HG02852 (cell line): ENCODE results near the gene TAS2R38.
"Not testable (repeated sequence)": the region's sequence is repeated elsewhere in the genome, so short reads cannot be mapped to it uniquely, and the experiment has no call there.

Source experiments
- ATAC-seq: cut with Tn5 transposase; IDR thresholded peaks from one replicate; pipeline ENCODE4 v1.9.1; 2021; ENCODE audit warnings: mild to moderate bottlenecking, moderate library complexity; ENCODE audit not compliant: unreplicated experiment

Gene TAS2R38

DNA sequence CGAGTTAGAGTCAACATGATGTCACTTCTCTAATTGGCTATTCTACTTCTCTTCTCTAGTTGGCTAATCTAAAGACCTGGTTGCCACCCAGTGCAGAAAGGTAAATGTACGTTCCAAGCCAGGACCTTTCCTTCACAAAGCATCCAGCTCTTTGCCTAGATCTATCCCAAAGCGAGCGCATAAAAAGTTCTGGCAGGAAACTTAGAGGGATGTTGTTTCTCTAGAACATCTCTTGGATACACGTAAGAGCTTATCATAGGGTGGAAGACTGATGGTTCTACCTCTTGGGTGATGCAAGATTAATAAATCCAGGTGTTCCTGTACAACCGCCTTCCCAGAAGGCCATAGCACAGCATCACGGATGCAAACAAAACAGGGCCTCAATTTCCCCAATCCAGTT lies at the start of gene TAS2R38:
TSS of gene TAS2R38 (minus strand) at position 101 of the 400 bp plus-strand sequence. CDS start at position 17, 84 bp downstream.
- ATAC-seq = no peak

DNA sequence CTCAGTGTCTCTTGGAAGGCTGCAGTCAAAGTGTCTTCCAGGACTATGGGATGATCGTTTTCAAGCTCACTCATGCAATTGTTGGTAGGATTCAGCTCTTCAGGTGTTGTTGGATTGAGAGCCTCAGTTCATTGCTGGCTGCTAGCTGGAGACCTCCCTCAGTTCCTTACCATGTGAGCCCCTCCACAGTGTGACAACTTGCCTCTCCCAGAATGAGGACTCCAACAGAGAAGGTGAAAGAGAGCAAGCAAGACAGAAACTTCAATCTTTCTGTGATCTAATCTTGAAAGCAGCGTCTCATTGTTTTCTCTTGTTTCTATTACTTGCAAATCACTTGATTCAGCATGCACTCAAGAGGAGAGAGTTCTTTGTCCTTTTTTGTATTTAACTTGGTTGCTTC lies 44.6 kb upstream of the TAS2R38 start:
- no peak for ATAC-seq

DNA sequence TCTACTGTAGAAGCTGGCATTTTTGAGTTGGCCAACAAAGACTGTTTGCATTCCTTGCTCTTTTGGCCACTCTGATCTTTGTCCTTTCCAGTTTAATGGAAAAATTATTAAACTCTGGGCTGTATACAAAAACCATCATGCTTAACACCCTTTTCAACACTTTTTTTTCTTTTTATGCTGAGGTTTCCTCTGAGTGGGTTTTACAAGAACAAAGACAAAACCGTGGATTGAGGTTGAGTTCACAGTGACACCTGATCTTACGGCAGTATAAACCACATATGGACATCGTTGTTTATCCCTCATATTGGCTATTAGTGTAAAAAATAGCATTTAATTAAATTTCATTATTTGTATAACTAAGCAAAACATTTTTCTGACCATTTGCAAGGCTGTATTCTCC lies 43.9 kb upstream of the TAS2R38 start:
- no peak for ATAC-seq

DNA sequence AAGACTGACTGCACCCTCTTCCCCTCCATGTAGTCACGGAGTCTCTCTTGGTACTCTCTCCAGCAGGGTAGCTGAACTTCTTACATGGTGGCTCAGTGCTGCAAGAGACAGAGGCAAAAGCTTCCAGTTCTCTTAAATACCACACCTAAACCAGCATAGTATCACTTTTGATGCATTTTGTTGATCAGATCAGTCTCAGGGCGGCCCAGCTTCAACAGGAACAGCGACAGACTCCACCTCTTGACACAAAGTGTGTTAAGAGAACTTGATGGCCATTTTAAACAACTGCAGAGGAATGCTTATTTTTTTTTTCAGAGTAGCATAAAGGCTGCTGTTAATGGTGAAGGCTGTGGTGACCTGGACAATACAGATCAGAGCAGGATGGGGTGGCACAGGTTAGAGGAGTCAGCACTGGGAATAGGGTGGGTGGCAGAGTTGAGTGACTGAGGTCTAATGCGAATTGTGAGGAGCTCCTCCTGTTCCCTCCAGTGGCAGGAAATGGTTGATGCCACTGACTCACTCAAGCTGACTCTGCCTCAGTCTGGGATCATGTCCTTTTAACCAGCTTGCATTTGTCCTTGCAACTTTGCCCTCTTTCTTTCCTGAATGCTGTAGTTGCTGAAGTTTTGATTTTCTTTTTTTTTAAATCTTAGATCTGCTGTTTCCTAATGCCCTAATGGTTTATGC lies 39.4 kb upstream of the TAS2R38 start:
- no peak for ATAC-seq

DNA sequence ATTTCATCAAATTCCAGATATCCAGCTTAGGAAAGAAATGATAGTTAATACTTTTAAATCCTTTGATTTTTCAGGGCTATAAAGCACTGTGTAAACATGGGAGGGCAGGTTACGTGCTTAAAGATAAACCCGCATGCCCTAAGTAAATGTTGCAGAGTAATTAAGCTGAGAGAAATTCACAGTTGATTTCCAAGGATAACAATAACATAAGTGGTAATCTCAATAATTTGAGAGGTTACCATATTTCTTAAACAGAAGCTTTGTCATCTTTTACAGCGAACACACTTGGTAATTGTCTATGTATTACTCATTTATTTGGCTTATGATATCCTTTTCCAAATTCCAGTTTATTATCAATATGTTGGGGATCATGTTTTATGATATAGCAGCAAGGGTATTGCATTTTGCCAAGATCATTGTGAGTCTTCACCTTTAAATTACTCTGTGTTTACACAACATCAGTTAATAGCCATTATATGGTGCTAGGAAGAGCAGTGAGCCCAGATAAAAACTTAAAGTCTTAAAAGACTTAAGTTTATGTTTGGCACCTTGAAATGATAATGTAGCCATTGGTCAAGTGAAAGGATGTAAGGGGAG lies 37.5 kb upstream of the TAS2R38 start:
- no peak for ATAC-seq

DNA sequence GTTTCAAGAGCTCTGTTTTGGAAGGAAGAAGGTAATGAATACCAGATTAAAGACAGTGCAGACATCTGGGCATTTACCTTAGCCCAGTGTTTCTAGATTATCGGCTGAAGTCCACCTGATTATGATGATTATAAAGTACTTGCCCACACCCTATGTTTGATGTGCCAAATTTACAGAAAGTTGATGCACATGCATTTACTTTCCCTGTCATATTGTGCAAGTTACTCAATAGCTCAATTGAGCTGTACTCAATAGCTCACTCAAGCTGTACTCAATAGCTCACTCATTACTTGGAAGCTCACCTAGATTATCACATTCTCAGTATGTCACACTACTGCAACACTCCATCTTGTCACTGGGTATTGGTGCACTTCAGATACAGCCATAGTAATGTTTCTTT lies 35.6 kb upstream of the TAS2R38 start:
- no peak for ATAC-seq

- no peak for ATAC-seq
Measured at GRCh38 chr7:142006577-142006976, 33.0 kb upstream of the TAS2R38 start.

GRCh38 chr7:142002179-142002578 lies 28.6 kb upstream of the TAS2R38 start:
- no peak for ATAC-seq

DNA sequence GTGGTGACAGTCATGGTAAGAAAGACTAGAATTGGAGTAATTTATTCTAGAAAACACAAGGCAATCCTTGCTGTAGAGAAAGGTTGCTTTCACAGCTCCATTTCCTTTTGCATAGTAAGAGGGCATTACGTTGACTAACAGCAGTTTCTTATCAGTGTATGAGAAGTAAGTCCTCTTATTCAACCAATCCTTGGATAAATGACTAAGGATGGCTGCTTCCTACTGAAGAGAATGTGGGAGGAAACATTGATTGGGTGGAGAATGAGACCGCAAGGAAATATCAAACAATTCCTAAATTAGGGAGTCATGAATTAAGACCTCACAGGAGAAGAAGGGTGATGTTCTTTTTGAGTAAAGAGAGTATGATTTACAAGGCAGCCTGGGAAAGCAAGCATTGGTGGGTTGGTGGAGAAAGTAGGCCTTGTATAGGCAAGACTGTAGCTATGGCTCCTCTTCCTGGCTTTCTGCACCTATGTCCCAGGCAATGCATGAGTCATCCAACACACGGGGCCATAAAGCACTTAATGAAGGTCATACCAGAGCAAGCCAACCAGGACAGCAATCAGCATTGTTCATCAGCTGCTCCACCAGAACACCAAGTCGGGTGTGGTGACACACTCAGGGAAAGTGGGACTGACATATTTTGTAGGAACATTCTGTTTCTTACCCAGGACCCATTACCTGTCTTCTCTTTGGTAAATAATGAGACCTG lies 27.7 kb upstream of the TAS2R38 start:
- ATAC-seq = no peak

DNA sequence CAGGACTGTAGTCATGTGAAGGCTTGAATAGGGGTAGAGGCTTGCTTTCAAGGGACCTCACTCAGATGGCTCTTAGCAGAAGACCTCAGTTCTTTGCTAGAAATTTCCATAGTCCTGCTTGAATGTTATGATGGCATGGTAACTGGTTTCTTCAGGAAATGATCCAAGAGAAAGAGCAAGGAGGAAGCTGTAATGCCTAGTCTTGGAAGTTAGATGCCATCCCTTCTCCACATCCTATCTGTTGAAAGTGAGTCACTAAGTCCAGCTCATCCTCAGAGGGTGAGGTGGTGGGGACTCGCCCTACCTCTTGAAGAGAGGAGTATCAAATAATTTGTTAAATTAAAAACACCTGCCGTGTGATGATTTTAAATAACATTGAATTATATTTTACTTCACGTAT lies 26.7 kb upstream of the TAS2R38 start:
- no peak for ATAC-seq

GRCh38 chr7:141999058-141999623 lies 25.6 kb upstream of the TAS2R38 start:
- ATAC-seq = no peak

GRCh38 chr7:141993354-141993753 lies 19.8 kb upstream of the TAS2R38 start:
- ATAC-seq = no peak

- ATAC-seq = no peak
Measured at GRCh38 chr7:141992688-141993087, 19.1 kb upstream of the TAS2R38 start.

GRCh38 chr7:141992156-141992555 lies 18.6 kb upstream of the TAS2R38 start:
- no peak for ATAC-seq

DNA sequence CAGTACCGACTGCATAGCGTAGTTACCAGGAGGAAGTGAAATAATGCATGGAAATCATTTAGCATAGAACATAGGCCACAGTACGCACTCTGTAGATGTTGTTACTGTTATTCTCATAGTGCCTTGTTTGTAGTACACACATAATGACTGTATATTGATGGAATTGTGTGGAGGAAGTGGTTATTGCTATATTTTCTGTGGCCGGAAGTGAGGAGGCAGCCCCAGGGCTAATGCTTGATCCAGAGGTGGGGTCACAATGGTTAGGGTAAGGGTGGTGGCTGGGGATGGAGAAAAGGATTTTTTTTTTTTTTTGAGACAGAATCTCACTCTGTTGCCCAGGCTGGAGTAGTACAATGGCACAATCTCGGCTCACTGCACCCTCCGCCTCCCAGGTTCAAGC lies 17.6 kb upstream of the TAS2R38 start:
- ATAC-seq = no peak

DNA sequence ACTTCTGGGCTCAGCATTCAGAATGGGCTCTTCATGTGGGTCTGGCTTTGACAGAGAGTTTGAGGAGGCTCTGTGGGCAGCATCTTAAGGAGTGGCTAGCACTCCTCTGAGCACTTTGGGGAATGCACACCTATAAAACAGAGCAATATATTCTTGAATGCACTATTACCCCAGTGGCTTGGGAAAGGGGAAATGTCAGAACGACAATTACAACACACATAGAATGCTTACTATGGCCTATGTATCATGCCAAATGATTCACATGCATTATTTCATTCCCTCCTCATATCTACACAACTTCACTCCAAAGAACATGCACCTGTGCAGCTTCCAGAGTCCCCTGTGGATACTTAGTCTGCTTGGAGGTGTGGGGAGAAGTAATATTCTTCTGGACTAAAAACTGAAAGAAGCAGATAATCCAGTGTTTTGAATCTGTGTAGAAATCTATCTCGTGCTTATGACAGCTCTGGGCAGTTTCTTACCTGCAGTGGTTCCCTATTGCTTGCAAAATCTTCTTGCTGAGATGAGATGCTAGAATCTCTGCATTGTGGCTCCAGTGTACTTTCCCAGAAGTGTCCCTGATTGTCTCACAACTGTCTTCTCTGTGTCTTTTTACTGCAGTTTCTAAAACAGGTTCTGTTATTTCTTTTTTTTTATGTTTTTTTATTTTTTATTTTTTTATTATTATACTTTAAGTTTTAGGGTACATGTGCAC lies 16.6 kb upstream of the TAS2R38 start:
- no peak for ATAC-seq

- ATAC-seq = not testable (repeated sequence)
Measured at GRCh38 chr7:141987803-141988202, 14.2 kb upstream of the TAS2R38 start.

GRCh38 chr7:141986923-141987322 lies 13.3 kb upstream of the TAS2R38 start:
- ATAC-seq = no peak

GRCh38 chr7:141985926-141986325 lies 12.4 kb upstream of the TAS2R38 start:
- not testable (repeated sequence) for ATAC-seq

DNA sequence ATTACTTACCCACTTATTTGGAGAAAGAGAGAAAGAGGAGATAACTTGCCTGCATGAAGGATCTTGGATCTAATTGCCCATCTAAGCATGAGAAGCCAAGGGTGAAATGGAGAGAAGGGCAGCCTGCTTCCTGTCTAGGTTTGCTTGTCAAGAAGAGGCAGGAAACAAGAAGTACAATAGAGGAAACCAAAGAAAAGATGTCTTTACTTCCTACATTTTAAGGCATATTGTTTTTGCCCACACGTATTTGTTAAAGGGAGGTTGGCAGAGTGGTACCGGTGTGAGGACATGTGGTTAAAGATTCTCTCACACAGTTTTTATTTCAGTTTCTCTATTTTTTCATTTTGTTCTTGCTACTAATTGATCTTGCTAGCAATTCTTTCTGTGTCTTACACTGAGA lies 6.0 kb upstream of the TAS2R38 start:
- ATAC-seq = no peak

GRCh38 chr7:141978351-141978750 lies 4.8 kb upstream of the TAS2R38 start:
- no peak for ATAC-seq
